Measurements from ENCODE around the gene SORCS2. TPM values are rescaled to one million over a fixed set of nuclear protein-coding genes. Genes with fewer than 3 reads are reported as not detected.

SORCS2 gene
- total RNA-seq, 2 donors from 2014 or later = not detected

DNA sequence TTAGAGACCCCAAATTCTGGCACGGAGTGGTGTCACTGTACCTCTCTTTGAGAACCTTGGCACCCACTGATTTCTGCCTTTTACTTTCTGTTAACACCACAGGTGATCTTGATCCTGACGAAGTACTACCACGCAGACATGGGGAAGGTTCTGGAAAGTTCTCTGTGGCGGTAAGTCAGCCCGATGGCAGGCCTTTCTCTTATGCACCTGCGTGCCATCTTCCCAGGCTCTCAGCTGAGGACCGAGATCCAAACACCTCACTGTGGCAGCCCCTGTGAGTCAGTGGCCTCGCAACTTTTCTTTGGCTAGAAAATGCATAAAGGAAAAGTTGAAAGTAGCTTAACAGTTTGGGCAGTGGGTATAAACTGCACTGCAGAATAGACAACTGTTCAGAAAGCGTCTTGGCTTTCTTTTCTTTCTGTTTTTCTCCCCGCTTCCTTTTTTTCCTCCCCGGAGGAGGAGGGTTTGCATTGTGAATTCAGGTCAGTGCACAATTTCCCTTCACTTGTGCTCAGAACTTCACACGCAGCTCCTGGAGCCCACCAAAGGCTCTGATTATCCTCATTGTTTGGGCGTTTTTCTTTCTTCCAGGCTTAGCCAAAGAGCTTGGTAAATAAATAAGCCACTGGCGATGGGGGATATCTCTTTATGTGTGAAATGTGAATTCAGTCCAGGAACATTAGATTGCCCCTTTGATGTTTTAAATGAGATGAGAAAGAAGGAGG, 204.0 kb downstream of the SORCS2 start:
- ATAC-seq (no peak), DNase-seq (no peak)
- H3K4me3 Mint-ChIP-seq = no peak overlapping the region
- no peaks in the 10 kb centered on the region for H3K4me1 Mint-ChIP-seq
- no peaks in the 10 kb centered on the region for H3K9me3 ChIP-seq (ENCODE audit: control insufficient read depth, low read length, poor library complexity, severe bottlenecking)
- no peaks in the 10 kb centered on the region for H3K36me3 Mint-ChIP-seq (ENCODE audit: low read depth)
- H3K27me3 Mint-ChIP-seq = peaks cover 31% of the 10 kb centered on the region
- H3K27ac Mint-ChIP-seq = no peak overlapping the region

DNA sequence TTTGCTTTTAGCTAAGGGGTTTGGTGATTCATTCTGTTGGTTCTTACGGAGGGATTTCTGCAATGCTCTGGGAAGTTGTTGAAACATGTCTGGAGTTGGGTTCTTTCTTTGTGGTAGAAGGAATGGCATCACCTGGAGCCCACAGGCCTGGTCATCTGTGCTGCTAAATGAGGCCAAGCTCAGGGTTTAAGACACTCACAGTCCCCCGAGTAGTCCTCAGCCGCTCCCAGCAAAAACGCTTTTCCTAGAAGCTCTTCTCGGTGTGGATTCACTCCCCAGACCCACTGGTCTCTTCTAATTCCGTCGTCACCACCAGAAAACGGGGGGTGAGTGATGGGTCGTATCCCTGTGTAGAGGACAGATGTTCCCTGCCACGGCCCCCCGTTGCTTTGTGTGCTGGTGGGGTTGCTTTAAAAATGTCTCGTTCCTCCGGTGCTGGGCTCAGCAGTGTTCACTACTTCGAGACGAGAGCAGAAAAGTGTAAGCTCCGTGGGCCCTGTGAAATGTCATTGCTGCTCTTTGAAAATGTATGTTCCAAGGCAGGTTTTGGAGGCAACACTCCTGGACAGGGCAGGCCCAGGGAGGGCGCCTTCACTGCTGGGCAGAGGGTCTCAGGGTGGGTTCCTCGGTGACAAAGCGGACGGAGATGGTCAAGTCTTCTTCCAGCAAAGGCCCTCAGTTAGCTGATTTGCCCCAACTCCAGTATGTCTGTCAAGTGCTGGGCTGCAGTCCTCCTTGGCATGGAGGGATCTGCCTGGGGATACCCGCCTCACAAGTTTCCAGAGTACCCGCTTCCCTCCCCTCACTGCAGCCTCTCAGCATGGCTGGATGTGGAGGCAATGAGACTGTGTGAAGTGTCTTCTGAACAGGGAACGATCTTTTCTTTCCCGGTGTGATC, 205.1 kb downstream of the SORCS2 start:
- H3K27ac Mint-ChIP-seq = no peak overlapping the region
- no peak overlapping the region for H3K4me3 Mint-ChIP-seq
- H3K4me1 Mint-ChIP-seq = no peaks in the 10 kb centered on the region
- peaks cover 24% of the 10 kb centered on the region for H3K27me3 Mint-ChIP-seq
- ATAC-seq (no peak), DNase-seq (no peak)
- no peaks in the 10 kb centered on the region for H3K9me3 ChIP-seq (ENCODE audit: control insufficient read depth, low read length, poor library complexity, severe bottlenecking)
- no peaks in the 10 kb centered on the region for H3K36me3 Mint-ChIP-seq (ENCODE audit: low read depth)

GRCh38 chr4:7398104-7398423, 205.7 kb downstream of the SORCS2 start:
- H3K27ac Mint-ChIP-seq = no peak overlapping the region
- H3K4me3 Mint-ChIP-seq = no peak overlapping the region
- peaks cover 18% of the 10 kb centered on the region for H3K27me3 Mint-ChIP-seq
- no peaks in the 10 kb centered on the region for H3K4me1 Mint-ChIP-seq
- H3K9me3 ChIP-seq (ENCODE audit: control insufficient read depth, low read length, poor library complexity, severe bottlenecking) = no peaks in the 10 kb centered on the region
- ATAC-seq = no peak
- no peak for DNase-seq
- no peaks in the 10 kb centered on the region for H3K36me3 Mint-ChIP-seq (ENCODE audit: low read depth)

- DNase-seq (no peak), ATAC-seq (no peak)
- peaks cover 9% of the 10 kb centered on the region for H3K27me3 Mint-ChIP-seq
These were observed 206.6 kb downstream of the SORCS2 start for GRCh38 chr4:7398788-7399439.

DNA sequence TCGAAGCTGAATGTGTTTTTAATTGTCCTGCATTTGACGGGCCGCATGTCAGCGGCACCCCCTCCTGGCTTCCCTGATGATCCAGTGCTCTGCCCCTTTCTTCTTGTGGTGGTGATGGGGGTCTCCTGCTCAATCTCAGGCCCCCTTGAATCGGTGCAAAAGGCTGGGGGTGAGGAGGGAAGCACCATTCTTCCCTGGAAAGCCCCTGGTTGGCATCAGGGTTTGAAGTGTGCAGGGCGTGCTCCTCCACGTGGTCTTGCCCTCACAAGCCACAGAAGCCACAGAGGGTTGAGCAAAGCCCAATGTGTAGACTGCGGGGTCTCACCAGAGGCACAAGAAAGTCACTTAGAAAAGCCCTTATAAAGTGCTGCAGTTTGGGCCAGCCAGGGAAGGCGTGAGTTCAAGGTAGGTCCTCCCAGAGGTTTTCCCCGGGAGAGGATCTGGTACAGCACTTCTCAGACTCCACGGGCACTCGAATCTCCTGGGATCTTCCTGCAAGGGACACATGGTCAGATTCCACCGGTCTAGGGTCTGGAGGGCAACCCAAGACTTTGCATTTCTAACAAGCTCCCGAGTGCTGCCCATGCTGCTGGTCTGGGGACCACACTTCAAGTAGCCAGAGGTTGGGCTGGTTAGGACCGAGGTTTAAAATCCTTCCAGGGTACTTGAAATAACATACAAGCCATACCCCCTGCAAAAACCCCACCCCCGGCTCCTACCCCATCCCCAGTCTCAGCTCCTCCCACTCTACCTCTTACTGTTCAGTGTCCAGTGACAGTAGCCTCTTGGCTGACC, 207.3 kb downstream of the SORCS2 start:
- peaks cover 9% of the 10 kb centered on the region for H3K27me3 Mint-ChIP-seq
- no peak for DNase-seq
- H3K36me3 Mint-ChIP-seq (ENCODE audit: low read depth) = no peaks in the 10 kb centered on the region
- no peak overlapping the region for H3K4me3 Mint-ChIP-seq
- H3K27ac Mint-ChIP-seq = no peak overlapping the region
- no peak for ATAC-seq
- no peaks in the 10 kb centered on the region for H3K4me1 Mint-ChIP-seq
- peaks cover 3% of the 10 kb centered on the region for H3K9me3 ChIP-seq (ENCODE audit: control insufficient read depth, low read length, poor library complexity, severe bottlenecking)

More at GRCh38 chr4:7398788-7399439, 206.6 kb downstream of the SORCS2 start:
- no peaks in the 10 kb centered on the region for H3K9me3 ChIP-seq (ENCODE audit: control insufficient read depth, low read length, poor library complexity, severe bottlenecking)
- Mint-ChIP-seq H3K27ac (no peak overlapping the region), H3K4me3 (no peak overlapping the region), H3K36me3 (ENCODE audit: low read depth) (no peaks in the 10 kb centered on the region), H3K4me1 (no peaks in the 10 kb centered on the region)

DNA sequence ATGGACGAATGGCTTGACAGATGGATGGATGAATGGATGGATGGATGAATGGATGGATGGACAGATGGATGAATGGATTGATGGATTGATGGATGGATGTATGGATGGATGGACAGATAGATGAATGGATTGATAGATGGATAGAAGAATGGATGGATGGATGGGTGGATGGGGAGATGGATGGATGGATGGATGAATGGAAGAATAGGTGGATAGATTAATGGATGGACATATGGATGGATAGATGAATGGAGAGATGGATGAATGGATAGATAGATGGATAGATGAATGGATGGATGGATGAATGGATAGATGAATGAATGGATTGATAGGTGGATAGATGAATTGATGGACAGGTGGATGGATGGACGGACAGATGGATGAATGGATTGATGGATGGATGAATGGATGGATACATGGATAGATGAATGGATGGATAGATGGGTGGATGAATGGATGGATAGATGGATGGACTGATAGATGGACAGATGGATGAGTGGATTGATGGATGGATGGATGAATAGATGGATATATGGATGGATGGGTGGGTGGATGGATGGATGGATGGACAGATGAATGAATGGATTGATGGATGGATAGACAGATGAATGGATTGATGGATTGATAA, 208.4 kb downstream of the SORCS2 start:
- Mint-ChIP-seq H3K27ac (no peak overlapping the region), H3K27me3 (peaks cover 9% of the 10 kb centered on the region), H3K4me1 (no peaks in the 10 kb centered on the region), H3K36me3 (ENCODE audit: low read depth) (no peaks in the 10 kb centered on the region), H3K4me3 (no peak overlapping the region)
- peaks cover 3% of the 10 kb centered on the region for H3K9me3 ChIP-seq (ENCODE audit: control insufficient read depth, low read length, poor library complexity, severe bottlenecking)
- no peak for ATAC-seq
- no peak for DNase-seq

DNA sequence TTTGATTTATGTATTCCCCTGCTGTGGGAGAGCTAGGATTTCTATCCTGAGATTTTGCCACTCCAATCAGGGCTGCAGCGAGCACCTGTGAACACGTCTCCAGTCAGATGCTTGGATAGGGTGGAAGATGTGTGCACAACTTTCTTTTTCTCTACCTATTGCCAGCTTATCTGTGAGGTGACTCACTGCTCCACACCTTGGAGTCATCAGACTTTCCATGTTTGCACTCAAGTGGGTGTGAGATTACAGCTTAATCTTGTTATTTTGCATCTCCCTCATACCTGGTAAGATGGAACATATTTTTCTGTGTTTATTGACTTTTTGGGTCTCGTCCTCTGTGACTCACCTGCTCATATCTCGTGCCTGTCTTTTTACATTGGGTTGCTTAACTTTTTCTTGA, 210.2 kb downstream of the SORCS2 start:
- Mint-ChIP-seq H3K36me3 (ENCODE audit: low read depth) (no peaks in the 10 kb centered on the region), H3K27ac (no peak overlapping the region), H3K4me3 (no peak overlapping the region), H3K27me3 (peaks cover 7% of the 10 kb centered on the region), H3K4me1 (no peaks in the 10 kb centered on the region)
- peaks cover 3% of the 10 kb centered on the region for H3K9me3 ChIP-seq (ENCODE audit: control insufficient read depth, low read length, poor library complexity, severe bottlenecking)
- DNase-seq (no peak), ATAC-seq (no peak)

- DNase-seq = no peak
- no peak overlapping the region for H3K27ac Mint-ChIP-seq
These were observed 210.7 kb downstream of the SORCS2 start for GRCh38 chr4:7403001-7403400.

DNA sequence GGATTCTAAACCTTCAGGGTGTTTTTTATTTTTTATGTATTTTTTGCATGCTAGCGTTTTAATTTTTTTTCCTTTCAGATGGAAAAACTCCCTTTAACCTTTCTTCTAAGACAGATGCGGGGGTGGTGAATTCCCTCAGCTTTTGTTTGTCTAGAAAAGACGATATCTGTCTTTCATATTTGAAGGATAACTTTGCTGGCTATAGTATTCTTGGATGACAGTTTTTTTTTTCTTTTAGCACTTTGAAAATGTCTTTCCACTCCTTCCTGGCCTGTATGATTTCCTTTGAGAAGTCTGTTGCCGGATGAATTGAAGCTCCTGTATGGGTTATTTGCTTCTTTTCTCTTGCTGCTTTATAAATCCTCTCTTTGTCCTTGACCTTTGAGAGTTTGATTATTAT, 215.8 kb downstream of the SORCS2 start:
- DNase-seq = no peak
- H3K27ac Mint-ChIP-seq = no peak overlapping the region
- no peak for ATAC-seq
- H3K4me3 Mint-ChIP-seq = no peak overlapping the region
- H3K36me3 Mint-ChIP-seq (ENCODE audit: low read depth) = peaks cover 2% of the 10 kb centered on the region
- H3K27me3 Mint-ChIP-seq = no peaks in the 10 kb centered on the region
- peaks cover 3% of the 10 kb centered on the region for H3K9me3 ChIP-seq (ENCODE audit: control insufficient read depth, low read length, poor library complexity, severe bottlenecking)
- no peaks in the 10 kb centered on the region for H3K4me1 Mint-ChIP-seq

More at GRCh38 chr4:7403001-7403400, 210.7 kb downstream of the SORCS2 start:
- H3K4me3 Mint-ChIP-seq = no peak overlapping the region
- no peaks in the 10 kb centered on the region for H3K4me1 Mint-ChIP-seq
- no peaks in the 10 kb centered on the region for H3K36me3 Mint-ChIP-seq (ENCODE audit: low read depth)
- peaks cover 3% of the 10 kb centered on the region for H3K9me3 ChIP-seq (ENCODE audit: control insufficient read depth, low read length, poor library complexity, severe bottlenecking)
- peaks cover 3% of the 10 kb centered on the region for H3K27me3 Mint-ChIP-seq
- ATAC-seq = no peak

- DNase-seq (no peak), ATAC-seq (no peak)
- H3K4me3 Mint-ChIP-seq = no peak overlapping the region
- H3K4me1 Mint-ChIP-seq = no peaks in the 10 kb centered on the region
- H3K27me3 Mint-ChIP-seq = peaks cover 14% of the 10 kb centered on the region
- peaks cover 5% of the 10 kb centered on the region for H3K36me3 Mint-ChIP-seq (ENCODE audit: low read depth)
- no peak overlapping the region for H3K27ac Mint-ChIP-seq
- H3K9me3 ChIP-seq (ENCODE audit: control insufficient read depth, low read length, poor library complexity, severe bottlenecking) = no peaks in the 10 kb centered on the region
These were observed 218.1 kb downstream of the SORCS2 start for GRCh38 chr4:7410446-7410845.

DNA sequence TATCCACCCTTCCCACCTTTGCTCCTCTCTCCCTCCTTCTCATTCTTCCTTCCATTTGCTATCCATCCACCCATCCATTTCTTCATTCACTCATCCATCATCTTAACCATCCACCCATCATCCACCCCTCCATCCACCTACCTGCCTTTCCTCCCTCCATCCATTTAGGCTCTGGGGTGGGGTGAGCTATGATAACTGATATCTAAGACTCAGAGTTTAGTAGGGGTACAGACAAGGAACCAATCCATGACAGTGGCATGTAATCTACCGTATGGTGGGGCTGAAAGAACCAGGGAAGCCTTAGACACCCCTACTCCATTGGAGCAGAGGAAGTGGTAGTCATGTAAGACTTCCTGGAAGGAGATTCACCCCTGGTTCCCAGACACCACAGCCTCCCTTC, 219.2 kb downstream of the SORCS2 start:
- Mint-ChIP-seq H3K27ac (no peak overlapping the region), H3K4me3 (no peak overlapping the region), H3K36me3 (ENCODE audit: low read depth) (peaks cover 5% of the 10 kb centered on the region), H3K4me1 (no peaks in the 10 kb centered on the region), H3K27me3 (peaks cover 21% of the 10 kb centered on the region)
- ATAC-seq (no peak), DNase-seq (no peak)
- no peaks in the 10 kb centered on the region for H3K9me3 ChIP-seq (ENCODE audit: control insufficient read depth, low read length, poor library complexity, severe bottlenecking)

DNA sequence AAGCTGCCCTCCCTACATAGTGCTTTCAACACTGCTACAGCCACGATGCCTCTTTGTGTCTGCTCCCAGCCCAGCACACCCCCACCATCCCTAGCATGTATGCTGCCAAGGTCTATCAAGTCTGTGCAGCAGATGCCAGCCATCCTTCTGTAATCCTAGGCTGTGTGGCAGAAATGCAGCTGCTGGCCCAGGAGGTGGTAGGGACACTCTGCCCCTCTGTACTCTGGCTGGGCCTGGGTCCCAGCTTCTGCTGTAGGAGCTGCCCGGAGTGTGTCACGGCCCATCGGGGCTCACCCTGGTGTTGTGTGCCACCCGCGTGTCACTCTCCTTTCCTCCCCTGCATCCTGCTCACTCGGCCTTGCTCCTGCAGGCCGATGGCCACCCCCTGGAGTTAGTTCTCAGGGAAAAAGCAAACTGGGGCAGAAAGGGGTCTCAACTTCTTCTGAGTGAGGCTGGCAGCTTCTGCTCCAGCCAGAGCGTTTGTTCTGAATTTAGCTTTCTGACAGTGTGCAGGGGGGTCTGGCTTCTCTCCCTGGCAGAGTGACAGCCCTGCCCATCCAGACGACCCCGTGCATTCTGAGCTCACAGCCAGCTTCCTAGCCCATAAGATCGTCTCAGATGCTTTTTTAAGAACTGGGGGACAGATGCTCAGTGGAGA, 219.7 kb downstream of the SORCS2 start:
- H3K27ac Mint-ChIP-seq = no peak overlapping the region
- peaks cover 5% of the 10 kb centered on the region for H3K36me3 Mint-ChIP-seq (ENCODE audit: low read depth)
- DNase-seq = peak in 1 of 3 donors; percentile 3
- no peaks in the 10 kb centered on the region for H3K4me1 Mint-ChIP-seq
- H3K27me3 Mint-ChIP-seq = peaks cover 21% of the 10 kb centered on the region
- no peaks in the 10 kb centered on the region for H3K9me3 ChIP-seq (ENCODE audit: control insufficient read depth, low read length, poor library complexity, severe bottlenecking)
- H3K4me3 Mint-ChIP-seq = no peak overlapping the region
- no peak for ATAC-seq

Data from T-helper 17 cell (primary cell).